HEK293 (cell line): ENCODE measurements around the gene PLEKHM2.

Source experiments
- KLF1 ChIP-seq: fragments of 450-650 bp; formaldehyde crosslinking; IDR thresholded peaks from 2 replicates; pipeline ENCODE4 v1.5.1; 2016; ENCODE audit warnings: missing biosample characterization, missing genetic modification characterization
- OVOL3 ChIP-seq: fragments of 450-650 bp; formaldehyde crosslinking; IDR thresholded peaks from 2 replicates; pipeline ENCODE4 v1.5.1; 2016; ENCODE audit warnings: missing biosample characterization, missing genetic modification characterization
- ZNF274 ChIP-seq, 2 experiments: fragments of 200-500 bp in 1 of 2; fragments of 450-650 bp in 1 of 2; sonication (Bioruptor generic) in 1 of 2; formaldehyde crosslinking in 1 of 2; IDR thresholded peaks; 2 replicates each; pipeline versions ENCODE4 v1.5.1 to v1.6.1; 2014 to 2016; ENCODE audit warnings: borderline replicate concordance in 1 of 2, inconsistent platforms in 1 of 2, low read length in 1 of 2, missing biosample characterization in 1 of 2, missing genetic modification characterization in 1 of 2
- ZNF391 ChIP-seq: fragments of 450-650 bp; formaldehyde crosslinking; IDR thresholded peaks from 2 replicates; pipeline ENCODE4 v1.5.1; 2016; ENCODE audit warnings: low read depth, missing biosample characterization, missing genetic modification characterization, borderline replicate concordance
- ZNF433 ChIP-seq: fragments of 450-650 bp; formaldehyde crosslinking; IDR thresholded peaks from 2 replicates; pipeline ENCODE4 v1.5.1; 2016; ENCODE audit warnings: missing biosample characterization, missing genetic modification characterization, low read depth
- TF ChIP-seq, protein P1 (sequence below): fragments of 450-650 bp; formaldehyde crosslinking; IDR thresholded peaks from 2 replicates; pipeline ENCODE4 v1.5.1; 2016; ENCODE audit warnings: missing biosample characterization, missing genetic modification characterization

DNA sequence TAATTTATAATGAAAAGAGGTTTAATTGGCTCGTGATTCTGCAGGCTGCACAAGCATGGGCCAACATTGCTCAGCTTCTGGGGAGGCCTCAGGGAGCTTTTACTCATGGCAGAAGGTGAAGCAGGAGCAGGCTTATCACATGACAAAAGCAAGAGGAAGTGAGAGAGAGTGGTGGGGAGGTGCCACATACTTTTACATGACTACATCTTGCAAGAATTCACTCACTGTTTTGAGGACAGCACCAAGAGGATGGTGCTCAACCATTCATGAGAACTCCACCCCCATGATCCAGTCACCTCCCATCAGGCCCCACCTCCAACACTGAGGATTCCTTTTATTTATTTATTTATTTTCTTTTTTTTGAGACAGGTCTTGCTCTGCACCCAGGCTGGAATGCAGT lies 5.5 kb upstream of the PLEKHM2 start:
- TF ChIP-seq, protein P1, sequence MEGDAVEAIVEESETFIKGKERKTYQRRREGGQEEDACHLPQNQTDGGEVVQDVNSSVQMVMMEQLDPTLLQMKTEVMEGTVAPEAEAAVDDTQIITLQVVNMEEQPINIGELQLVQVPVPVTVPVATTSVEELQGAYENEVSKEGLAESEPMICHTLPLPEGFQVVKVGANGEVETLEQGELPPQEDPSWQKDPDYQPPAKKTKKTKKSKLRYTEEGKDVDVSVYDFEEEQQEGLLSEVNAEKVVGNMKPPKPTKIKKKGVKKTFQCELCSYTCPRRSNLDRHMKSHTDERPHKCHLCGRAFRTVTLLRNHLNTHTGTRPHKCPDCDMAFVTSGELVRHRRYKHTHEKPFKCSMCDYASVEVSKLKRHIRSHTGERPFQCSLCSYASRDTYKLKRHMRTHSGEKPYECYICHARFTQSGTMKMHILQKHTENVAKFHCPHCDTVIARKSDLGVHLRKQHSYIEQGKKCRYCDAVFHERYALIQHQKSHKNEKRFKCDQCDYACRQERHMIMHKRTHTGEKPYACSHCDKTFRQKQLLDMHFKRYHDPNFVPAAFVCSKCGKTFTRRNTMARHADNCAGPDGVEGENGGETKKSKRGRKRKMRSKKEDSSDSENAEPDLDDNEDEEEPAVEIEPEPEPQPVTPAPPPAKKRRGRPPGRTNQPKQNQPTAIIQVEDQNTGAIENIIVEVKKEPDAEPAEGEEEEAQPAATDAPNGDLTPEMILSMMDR (tag by site-specific recombination): no peak
- TF ChIP-seq OVOL3 (tag by site-specific recombination) (no peak), ZNF274 (IDR thresholded peaks at IDR 0.05; ENCODE audit: low read length) (no peak), ZNF274 (tag by site-specific recombination; IDR thresholded peaks at IDR 0.05; ENCODE audit: borderline replicate concordance) (no peak), ZNF433 (no peak), KLF1 (tag by site-specific recombination) (no peak), ZNF391 (tag by site-specific recombination) (no peak)
